UCSD-AML1 (cell line): Measurements from ENCODE around the gene POU4F2.
"Not testable (repeated sequence)": the region's sequence is repeated elsewhere in the genome, so short reads cannot be mapped to it uniquely, and the experiment has no call there.

Experiments
- DNase-seq: peaks from one replicate; lab custom pipeline; 2025; ENCODE audit not compliant: unreplicated experiment; lab: John Stamatoyannopoulos, UW

Gene POU4F2

GRCh38 chr4:146654687-146655520, 16.2 kb downstream of the POU4F2 start:
- no peak for DNase-seq

- no peak for DNase-seq
Observed at GRCh38 chr4:146655521-146655856, 16.8 kb downstream of the POU4F2 start.

GRCh38 chr4:146661367-146661766, 22.7 kb downstream of the POU4F2 start:
- no peak for DNase-seq

GRCh38 chr4:146663968-146664311, 25.2 kb downstream of the POU4F2 start:
- not testable (repeated sequence) for DNase-seq

GRCh38 chr4:146674829-146675570, 36.3 kb downstream of the POU4F2 start:
- DNase-seq, result no peak
